ENCODE measurements around the gene UFC1. TPM values are rescaled to one million over a fixed set of nuclear protein-coding genes. Genes with fewer than 3 reads are reported as not detected.

UFC1 gene
- total and polyA plus RNA-seq, 9 donors, result 63.2 to 209 (median 107) TPM

DNA sequence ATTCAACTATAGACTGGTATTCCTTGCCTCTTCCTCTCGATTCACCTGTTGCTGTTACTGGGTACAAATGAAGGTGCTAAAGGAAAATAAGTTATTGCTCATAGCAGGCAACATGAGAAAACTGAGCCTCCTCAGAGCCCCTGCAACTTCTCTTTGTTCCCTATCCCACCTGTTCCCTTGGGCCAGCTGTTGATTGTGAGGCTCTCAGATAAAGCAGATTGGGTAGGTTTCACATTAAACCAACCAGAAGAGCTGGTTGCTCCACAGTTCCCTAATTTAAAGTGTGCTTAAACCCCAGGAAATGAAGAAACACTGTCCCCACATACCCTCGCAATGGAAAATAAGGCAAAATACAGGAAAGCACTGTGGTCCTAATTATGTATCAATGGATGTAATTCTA, 26.1 kb upstream of the UFC1 start:
- no peaks in the 10 kb centered on the region for H3K36me3 ChIP-seq
- 84 to 90% (median 89%) methylated on average over 2 of the region's 2 CpGs for WGBS, 3 donors
- TF ChIP-seq POLR2A (IDR thresholded peaks at IDR 0.05), result no peak
- TF ChIP-seq, protein P1, sequence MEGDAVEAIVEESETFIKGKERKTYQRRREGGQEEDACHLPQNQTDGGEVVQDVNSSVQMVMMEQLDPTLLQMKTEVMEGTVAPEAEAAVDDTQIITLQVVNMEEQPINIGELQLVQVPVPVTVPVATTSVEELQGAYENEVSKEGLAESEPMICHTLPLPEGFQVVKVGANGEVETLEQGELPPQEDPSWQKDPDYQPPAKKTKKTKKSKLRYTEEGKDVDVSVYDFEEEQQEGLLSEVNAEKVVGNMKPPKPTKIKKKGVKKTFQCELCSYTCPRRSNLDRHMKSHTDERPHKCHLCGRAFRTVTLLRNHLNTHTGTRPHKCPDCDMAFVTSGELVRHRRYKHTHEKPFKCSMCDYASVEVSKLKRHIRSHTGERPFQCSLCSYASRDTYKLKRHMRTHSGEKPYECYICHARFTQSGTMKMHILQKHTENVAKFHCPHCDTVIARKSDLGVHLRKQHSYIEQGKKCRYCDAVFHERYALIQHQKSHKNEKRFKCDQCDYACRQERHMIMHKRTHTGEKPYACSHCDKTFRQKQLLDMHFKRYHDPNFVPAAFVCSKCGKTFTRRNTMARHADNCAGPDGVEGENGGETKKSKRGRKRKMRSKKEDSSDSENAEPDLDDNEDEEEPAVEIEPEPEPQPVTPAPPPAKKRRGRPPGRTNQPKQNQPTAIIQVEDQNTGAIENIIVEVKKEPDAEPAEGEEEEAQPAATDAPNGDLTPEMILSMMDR (IDR thresholded peaks at IDR 0.05), result no peak
- no peak for TF ChIP-seq EP300 (IDR thresholded peaks at IDR 0.05)
- intact Hi-C loops (cut with DNase I), result no loop called here
- H3K27me3 ChIP-seq, result no peaks in the 10 kb centered on the region
- no peak for DNase-seq
- H3K4me3 ChIP-seq, result no peak overlapping the region
- H3K4me1 ChIP-seq (ENCODE audit: insufficient read depth), result peaks cover 4% of the 10 kb centered on the region
- no peak overlapping the region for H3K27ac ChIP-seq
- no peaks in the 10 kb centered on the region for H3K9me3 ChIP-seq

DNA sequence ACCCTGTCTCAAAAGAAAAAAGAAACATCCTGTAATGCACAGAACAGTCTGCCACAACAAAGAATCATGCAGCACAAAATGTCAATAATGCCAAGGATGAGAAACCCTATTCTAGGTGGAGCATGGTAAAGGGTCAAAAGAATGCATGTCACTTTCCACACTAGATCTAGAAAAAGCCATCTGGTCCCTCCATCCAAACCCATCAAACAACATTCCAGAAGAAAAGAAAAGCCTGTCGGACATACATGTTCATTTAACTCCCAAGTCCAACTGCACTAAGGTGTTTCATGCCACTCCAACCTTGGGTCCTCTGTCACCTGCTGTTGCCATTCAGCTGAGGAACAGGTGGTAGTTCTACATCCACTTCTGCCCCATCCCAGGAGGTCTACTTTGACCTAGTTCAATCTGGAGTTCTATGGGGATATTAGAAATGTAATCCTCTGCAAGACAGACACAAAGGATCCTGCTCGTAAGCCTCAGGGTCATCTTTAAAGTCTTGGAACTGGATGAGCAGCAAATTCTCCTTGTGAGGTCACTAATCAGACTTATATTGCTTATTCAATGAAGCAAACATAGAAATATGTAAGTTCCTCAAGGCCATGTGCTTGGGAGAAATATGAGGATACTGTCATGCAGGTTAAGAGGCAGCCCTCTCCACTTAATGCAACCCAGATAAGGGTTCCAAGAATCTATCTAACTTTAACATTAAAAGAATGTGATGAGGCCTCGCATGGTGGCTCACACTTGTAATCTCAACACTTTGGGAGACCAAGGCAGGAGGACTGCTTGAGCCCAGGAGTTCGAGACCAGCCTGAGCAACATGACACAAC, 25.0 kb upstream of the UFC1 start:
- H3K27ac ChIP-seq, result no peak overlapping the region
- H3K4me3 ChIP-seq, result no peak overlapping the region
- H3K36me3 ChIP-seq, result no peaks in the 10 kb centered on the region
- H3K4me1 ChIP-seq (ENCODE audit: insufficient read depth), result peaks cover 5% of the 10 kb centered on the region
- no peaks in the 10 kb centered on the region for H3K9me3 ChIP-seq
- no peak for TF ChIP-seq EP300 (IDR thresholded peaks at IDR 0.05)
- no peak for TF ChIP-seq POLR2A (IDR thresholded peaks at IDR 0.05)
- TF ChIP-seq, protein P1 (IDR thresholded peaks at IDR 0.05), result no peak
- H3K27me3 ChIP-seq, result no peaks in the 10 kb centered on the region
- no peak for DNase-seq
- 84 to 92% (median 89%) methylated on average over 4 of the region's 4 CpGs for WGBS, 3 donors
- intact Hi-C loops (cut with DNase I), result no loop called here

DNA sequence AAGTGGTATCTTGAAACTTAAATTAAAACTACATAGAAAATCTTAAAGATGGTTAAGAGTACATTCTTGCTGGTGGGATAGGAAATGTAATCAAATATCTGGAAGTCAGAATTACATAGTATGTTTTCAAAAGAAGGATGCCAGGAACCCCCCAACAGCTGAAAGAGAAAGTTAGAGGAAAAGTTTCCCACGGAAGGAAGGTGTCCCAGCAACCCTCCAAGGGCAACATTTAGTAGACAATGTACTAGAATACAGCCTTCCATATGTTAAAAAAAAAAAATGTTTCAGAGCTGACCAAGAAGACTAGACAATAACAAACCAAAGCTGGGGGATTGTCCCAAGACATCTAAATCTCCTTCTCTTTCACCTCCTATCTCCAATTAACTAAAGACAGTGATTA, 23.5 kb upstream of the UFC1 start:
- WGBS, 3 donors, result 24 to 39% (median 36%) methylated on average over 1 of the region's 1 CpG
- DNase-seq, result no peak
- Histone ChIP-seq H3K4me1 (ENCODE audit: insufficient read depth) (peaks cover 5% of the 10 kb centered on the region), H3K9me3 (no peaks in the 10 kb centered on the region), H3K27ac (no peak overlapping the region), H3K27me3 (no peaks in the 10 kb centered on the region), H3K4me3 (no peak overlapping the region), H3K36me3 (no peaks in the 10 kb centered on the region)
- TF ChIP-seq EP300 (IDR thresholded peaks at IDR 0.05), result no peak
- TF ChIP-seq, protein P1 (IDR thresholded peaks at IDR 0.05), result no peak
- no peak for TF ChIP-seq POLR2A (IDR thresholded peaks at IDR 0.05)
- intact Hi-C loops (cut with DNase I), result no loop called here

DNA sequence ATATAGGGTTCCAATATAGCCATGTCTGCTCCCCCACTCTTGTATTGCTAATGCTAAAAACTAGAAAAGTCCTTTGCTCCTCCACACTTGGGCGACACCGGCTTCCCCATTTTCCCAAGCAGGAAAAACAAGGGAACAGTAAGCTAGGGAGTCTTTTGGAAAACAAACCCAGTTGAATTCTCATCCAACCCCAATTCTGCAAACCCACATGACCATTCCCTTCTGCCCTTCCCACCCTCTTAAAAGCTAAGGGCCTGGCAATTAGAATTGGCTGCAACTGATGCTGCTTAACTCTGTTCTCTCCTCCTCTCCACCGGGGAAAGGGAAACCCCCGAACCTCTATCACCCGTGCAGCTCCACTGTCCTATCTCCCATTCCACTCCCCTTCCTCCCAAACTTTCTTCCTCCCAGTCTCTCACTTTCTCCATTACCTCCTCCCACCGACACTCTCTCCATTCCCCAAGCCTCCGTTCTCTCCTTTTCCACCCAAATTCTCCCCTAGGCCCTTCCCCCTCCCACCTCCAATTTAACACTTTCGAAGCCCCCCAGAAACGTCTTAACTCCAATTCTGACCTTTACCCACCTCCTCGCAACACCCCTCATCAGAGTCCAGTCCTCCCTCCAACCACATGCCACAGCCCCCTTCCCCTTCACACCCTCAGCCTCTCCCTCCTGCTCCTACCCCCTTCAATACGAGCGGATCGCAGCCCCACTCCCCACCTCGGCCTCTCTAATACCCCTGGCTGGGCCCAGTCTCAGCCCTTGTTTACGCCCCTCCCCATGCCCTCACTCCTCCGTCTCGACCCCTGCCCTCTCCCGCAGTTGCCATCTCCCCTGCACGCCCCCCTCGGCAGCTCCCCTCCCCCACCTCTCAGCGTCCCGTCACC, 22.0 kb upstream of the UFC1 start:
- Histone ChIP-seq H3K4me1 (ENCODE audit: insufficient read depth) (peaks cover 5% of the 10 kb centered on the region), H3K9me3 (no peaks in the 10 kb centered on the region)
- WGBS, 3 donors, result 1 to 2% (median 2%) methylated on average over 22 of the region's 22 CpGs

More for the DNA sequence above, 22.0 kb upstream of the UFC1 start:
- Histone ChIP-seq H3K36me3 (no peaks in the 10 kb centered on the region), H3K27me3 (no peaks in the 10 kb centered on the region), H3K27ac (peak overlapping the region; percentile 95 to 97), H3K4me3 (peak overlapping the region; percentile 77)
- intact Hi-C loops (cut with DNase I), result no loop called here
- TF ChIP-seq EP300 (IDR thresholded peaks at IDR 0.05), result no peak
- TF ChIP-seq, protein P1 (IDR thresholded peaks at IDR 0.05), result no peak
- TF ChIP-seq POLR2A (IDR thresholded peaks at IDR 0.05), result no peak
- DNase-seq, result peak in 1 of 5 donors; percentile 30
